GM12872 (cell line): Measurements from ENCODE around the gene SMAGP.

ENCODE experiments used
- TF ChIP-seq, protein P1 (sequence below): IDR thresholded peaks from 3 replicates; pipeline ENCODE4 v1.5.1; 2011; ENCODE audit warnings: low read depth, mild to moderate bottlenecking, low read length, moderate library complexity; ENCODE audit not compliant: insufficient read depth

Gene SMAGP

GRCh38 chr12:51210690-51211395 is 59.4 kb downstream of the SMAGP start:
- TF ChIP-seq, protein P1, sequence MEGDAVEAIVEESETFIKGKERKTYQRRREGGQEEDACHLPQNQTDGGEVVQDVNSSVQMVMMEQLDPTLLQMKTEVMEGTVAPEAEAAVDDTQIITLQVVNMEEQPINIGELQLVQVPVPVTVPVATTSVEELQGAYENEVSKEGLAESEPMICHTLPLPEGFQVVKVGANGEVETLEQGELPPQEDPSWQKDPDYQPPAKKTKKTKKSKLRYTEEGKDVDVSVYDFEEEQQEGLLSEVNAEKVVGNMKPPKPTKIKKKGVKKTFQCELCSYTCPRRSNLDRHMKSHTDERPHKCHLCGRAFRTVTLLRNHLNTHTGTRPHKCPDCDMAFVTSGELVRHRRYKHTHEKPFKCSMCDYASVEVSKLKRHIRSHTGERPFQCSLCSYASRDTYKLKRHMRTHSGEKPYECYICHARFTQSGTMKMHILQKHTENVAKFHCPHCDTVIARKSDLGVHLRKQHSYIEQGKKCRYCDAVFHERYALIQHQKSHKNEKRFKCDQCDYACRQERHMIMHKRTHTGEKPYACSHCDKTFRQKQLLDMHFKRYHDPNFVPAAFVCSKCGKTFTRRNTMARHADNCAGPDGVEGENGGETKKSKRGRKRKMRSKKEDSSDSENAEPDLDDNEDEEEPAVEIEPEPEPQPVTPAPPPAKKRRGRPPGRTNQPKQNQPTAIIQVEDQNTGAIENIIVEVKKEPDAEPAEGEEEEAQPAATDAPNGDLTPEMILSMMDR: no peak

GRCh38 chr12:51209259-51209658 is 61.0 kb downstream of the SMAGP start:
- TF ChIP-seq, protein P1: no peak

DNA sequence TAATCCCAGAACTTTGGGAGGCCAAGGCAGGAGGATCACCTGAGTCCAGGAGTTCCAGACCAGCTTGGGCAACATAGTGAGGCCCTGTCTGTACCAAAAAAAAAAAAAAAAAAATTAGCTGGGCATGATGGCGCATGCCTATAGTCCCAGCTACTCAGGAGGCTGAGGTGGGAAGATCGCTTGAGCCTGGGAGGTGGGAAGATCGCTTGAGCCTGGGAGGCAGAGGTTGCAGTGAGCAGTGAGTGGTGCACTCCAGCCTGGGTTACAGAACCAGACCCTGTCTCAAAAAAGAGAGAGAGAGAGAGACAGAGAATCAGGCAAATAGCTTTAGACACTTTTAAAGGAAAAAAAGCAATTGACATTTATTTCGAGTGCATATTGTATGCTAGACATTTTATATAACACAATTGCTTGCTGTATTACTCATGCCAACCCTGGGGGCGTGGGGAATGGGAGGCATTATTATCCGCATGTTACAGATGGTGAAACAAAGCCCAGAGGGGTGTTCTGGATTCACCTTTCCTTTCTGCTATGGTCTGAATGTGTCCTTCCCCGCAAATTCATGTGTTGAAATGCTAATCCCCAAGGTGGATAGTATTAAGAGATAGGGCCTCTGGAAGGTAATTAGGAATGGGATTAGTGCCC is 62.1 kb downstream of the SMAGP start:
- TF ChIP-seq, protein P1: no peak

GRCh38 chr12:51205350-51205749 is 64.9 kb downstream of the SMAGP start:
- TF ChIP-seq, protein P1: no peak

- TF ChIP-seq, protein P1: no peak
These were observed 67.5 kb downstream of the SMAGP start for GRCh38 chr12:51202718-51203117.

- TF ChIP-seq, protein P1: no peak
These were observed 69.4 kb downstream of the SMAGP start for GRCh38 chr12:51200806-51201205.

- TF ChIP-seq, protein P1: no peak
These were observed 70.1 kb downstream of the SMAGP start for GRCh38 chr12:51200156-51200555.
